ENCODE measurements around the gene CORO6. TPM values are rescaled to one million over a fixed set of nuclear protein-coding genes. Genes with fewer than 3 reads are reported as not detected.

The CORO6 gene
- polyA plus RNA-seq, 1 donor from 2014 or later, result 4.3 TPM

GRCh38 chr17:29575511-29576213 is 47.0 kb downstream of the CORO6 start:
- Histone ChIP-seq H3K9me3 (ENCODE audit: low read length) (no peaks in the 10 kb centered on the region), H3F3A (ENCODE audit: insufficient read depth, low read length, poor library complexity, severe bottlenecking) (no peaks in the 10 kb centered on the region), H3K9me2 (ENCODE audit: insufficient read depth, low read length) (no peaks in the 10 kb centered on the region), H3K27me3 (ENCODE audit: insufficient read depth, low read depth, low read length) (no peaks in the 10 kb centered on the region), H3K9ac (ENCODE audit: low read length) (no peak overlapping the region), H3K36me3 (ENCODE audit: insufficient read depth, low read length) (no peaks in the 10 kb centered on the region), H3K27ac (ENCODE audit: low read length) (no peak overlapping the region), H3K4me2 (ENCODE audit: low read length) (no peak overlapping the region), H4K20me1 (ENCODE audit: insufficient read depth) (no peaks in the 10 kb centered on the region), H3K79me2 (replicated peaks; ENCODE audit: insufficient read depth, low read length) (no peaks in the 10 kb centered on the region), H3K4me3 (ENCODE audit: low read length) (no peak overlapping the region), H2AFZ (ENCODE audit: low read depth, low read length) (no peak overlapping the region)
- TF ChIP-seq EZH2 (IDR thresholded peaks at IDR 0.05; ENCODE audit: borderline replicate concordance, insufficient read depth, low read length, poor library complexity, severe bottlenecking), result no peak
- no peak for TF ChIP-seq POLR2AphosphoS5 (IDR thresholded peaks at IDR 0.05)
- TF ChIP-seq REST (IDR thresholded peaks at IDR 0.05; ENCODE audit: borderline replicate concordance), result no peak
- TF ChIP-seq TAF1 (IDR thresholded peaks at IDR 0.05; ENCODE audit: low read depth), result no peak

- TF ChIP-seq EZH2 (IDR thresholded peaks at IDR 0.05; ENCODE audit: borderline replicate concordance, insufficient read depth, low read length, poor library complexity, severe bottlenecking) (no peak), SMC3 (conservative IDR thresholded peaks at IDR 0.05; ENCODE audit: poor library complexity) (no peak), POLR2AphosphoS5 (IDR thresholded peaks at IDR 0.05) (no peak), REST (IDR thresholded peaks at IDR 0.05; ENCODE audit: borderline replicate concordance) (no peak), EP300 (conservative IDR thresholded peaks at IDR 0.05; ENCODE audit: poor library complexity, severe bottlenecking) (no peak), CTCF (IDR thresholded peaks at IDR 0.05; ENCODE audit: poor library complexity, severe bottlenecking) (no peak), RAD21 (conservative IDR thresholded peaks at IDR 0.05) (no peak), MXI1 (conservative IDR thresholded peaks at IDR 0.05; ENCODE audit: poor library complexity, severe bottlenecking) (no peak), TAF1 (IDR thresholded peaks at IDR 0.05; ENCODE audit: low read depth) (no peak)
- Histone ChIP-seq H3K4me3 (ENCODE audit: low read length) (no peak overlapping the region), H3K9ac (ENCODE audit: low read length) (no peak overlapping the region), H4K20me1 (ENCODE audit: insufficient read depth) (no peaks in the 10 kb centered on the region), H3K4me2 (ENCODE audit: low read length) (no peak overlapping the region), H3K27ac (ENCODE audit: low read length) (no peak overlapping the region), H3F3A (ENCODE audit: insufficient read depth, low read length, poor library complexity, severe bottlenecking) (no peaks in the 10 kb centered on the region), H3K36me3 (ENCODE audit: insufficient read depth, low read length) (no peaks in the 10 kb centered on the region), H3K27me3 (ENCODE audit: insufficient read depth, low read depth, low read length) (no peaks in the 10 kb centered on the region), H3K9me2 (ENCODE audit: insufficient read depth, low read length) (no peaks in the 10 kb centered on the region), H2AFZ (ENCODE audit: low read depth, low read length) (no peak overlapping the region), H3K79me2 (replicated peaks; ENCODE audit: insufficient read depth, low read length) (no peaks in the 10 kb centered on the region), H3K9me3 (ENCODE audit: low read length) (no peaks in the 10 kb centered on the region)
Observed at GRCh38 chr17:29574732-29575510, 47.8 kb downstream of the CORO6 start.

Data from neural cell (in vitro differentiated cells).